T-helper 1 cell treated with Interleukin-12 subunit alpha and Interleukin-12 subunit beta and Interleukin-4 antibody, amounts not matched to agents 30 μg/mL and 1 μg/mL, for 36 hours (primary cell): Measurements from ENCODE around the gene CCDC167.

Experiments used
- H3K27ac Mint-ChIP-seq: one replicate; pipeline ENCODE4 v1.8.0; 2021; ENCODE audit warnings: mild to moderate bottlenecking, mixed read lengths
- H3K27me3 Mint-ChIP-seq: one replicate; pipeline ENCODE4 v1.8.0; 2021; ENCODE audit warnings: low read depth, mixed read lengths
- H3K36me3 Mint-ChIP-seq: one replicate; pipeline ENCODE4 v1.8.0; 2021; ENCODE audit warnings: low read depth, mixed read lengths
- H3K4me1 Mint-ChIP-seq: one replicate; pipeline ENCODE4 v1.8.0; 2021; ENCODE audit warnings: low read depth, mixed read lengths
- H3K4me3 Mint-ChIP-seq: one replicate; pipeline ENCODE4 v1.8.0; 2021; ENCODE audit warnings: mild to moderate bottlenecking, moderate library complexity, mixed read lengths
- H3K9me3 Mint-ChIP-seq: one replicate; pipeline ENCODE4 v1.8.0; 2021; ENCODE audit warnings: mixed read lengths

CCDC167 gene

DNA sequence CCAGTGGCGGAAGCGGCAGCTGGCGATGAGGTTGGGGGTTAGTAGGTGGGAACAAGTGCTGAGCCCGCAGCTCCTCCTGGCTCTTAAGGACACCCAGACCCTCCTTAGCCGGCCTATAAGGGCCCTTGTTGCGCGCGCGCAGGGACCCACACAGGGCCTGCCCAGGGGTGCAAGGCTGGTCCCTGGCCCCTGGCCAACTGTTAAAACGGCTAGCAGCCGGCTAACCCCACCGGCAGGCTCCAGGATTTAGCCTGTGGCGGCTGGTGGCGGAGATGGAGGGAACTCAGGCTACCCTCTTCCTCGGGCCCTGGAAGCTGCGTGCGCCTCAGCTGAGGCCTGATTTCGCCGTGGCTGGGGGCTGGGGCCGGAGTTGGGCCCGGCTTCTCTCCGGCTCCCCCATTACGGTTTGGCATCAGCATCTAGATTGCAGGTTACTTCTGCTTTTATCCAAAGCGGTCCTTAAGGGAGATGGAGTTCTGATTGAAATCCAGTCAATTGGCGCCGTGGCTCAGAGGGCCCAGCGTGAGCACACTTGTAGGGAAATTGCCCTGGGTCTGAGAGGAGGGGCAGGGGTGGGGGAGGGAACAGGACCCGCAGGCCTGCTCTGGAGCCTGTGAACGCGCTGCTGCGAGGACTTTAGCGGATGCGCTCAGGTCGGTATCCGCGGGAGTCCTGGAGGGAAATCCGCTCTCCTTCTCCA is 36.9 kb upstream of the CCDC167 start:
- Mint-ChIP-seq H3K36me3 (no peaks in the 10 kb centered on the region), H3K4me3 (no peak overlapping the region), H3K4me1 (peaks cover 3% of the 10 kb centered on the region), H3K27me3 (peaks cover 55% of the 10 kb centered on the region), H3K27ac (no peak overlapping the region), H3K9me3 (no peaks in the 10 kb centered on the region)

DNA sequence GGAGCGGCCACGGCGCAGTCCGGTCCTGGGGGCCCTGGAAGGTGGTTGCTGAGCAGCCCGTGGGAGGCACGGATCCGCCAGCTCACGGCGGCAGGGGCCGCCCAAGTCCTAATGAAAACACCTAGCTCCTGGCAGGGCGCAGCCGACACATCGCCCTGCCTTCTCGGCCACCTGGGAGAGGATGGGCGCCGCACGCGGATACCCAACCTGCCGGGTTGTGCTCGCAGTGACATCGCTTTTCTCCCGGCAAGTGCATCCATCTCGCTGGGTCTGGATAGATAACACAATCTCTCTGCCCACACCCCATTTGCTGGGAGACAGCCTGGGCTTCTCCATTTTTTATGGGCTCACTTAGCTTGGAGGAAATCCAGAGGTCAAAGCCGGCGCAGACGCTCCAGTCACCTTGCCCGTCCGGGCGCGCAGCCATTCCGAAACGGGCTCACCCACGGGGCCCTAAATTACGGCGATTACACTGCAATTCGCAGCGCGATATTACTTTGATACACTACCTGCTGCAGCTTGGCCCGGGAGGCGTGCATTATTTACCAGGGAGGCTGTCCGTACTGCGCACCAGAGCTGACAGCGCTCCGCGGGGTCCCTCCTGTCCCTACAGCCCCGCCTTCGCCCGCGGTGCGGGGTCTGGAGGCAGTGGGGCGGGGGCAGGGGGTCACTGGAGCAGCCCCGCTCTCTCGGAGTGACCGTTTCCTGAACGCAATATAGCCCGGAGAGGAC is 36.2 kb upstream of the CCDC167 start:
- peaks cover 3% of the 10 kb centered on the region for H3K4me1 Mint-ChIP-seq
- no peaks in the 10 kb centered on the region for H3K36me3 Mint-ChIP-seq
- no peak overlapping the region for H3K27ac Mint-ChIP-seq
- H3K27me3 Mint-ChIP-seq, result peaks cover 61% of the 10 kb centered on the region
- H3K4me3 Mint-ChIP-seq, result no peak overlapping the region
- H3K9me3 Mint-ChIP-seq, result no peaks in the 10 kb centered on the region

DNA sequence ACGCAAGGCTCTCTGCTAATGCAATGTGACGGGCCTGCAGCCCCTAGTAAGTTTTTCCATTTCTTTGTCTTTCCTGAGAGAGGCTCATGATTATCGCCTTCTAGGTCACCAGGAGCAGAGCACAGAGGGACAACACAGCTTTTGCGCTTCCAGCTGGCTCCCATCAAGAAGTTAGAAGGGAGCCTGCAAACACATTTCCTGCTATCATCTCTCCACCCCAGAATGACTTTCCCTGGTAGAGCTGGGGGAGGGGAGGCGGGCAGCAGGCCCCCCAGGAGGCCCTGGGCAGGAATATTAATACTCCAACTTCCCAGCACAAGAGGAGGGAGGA is 35.7 kb upstream of the CCDC167 start:
- no peaks in the 10 kb centered on the region for H3K36me3 Mint-ChIP-seq
- peaks cover 66% of the 10 kb centered on the region for H3K27me3 Mint-ChIP-seq
- H3K27ac Mint-ChIP-seq, result no peak overlapping the region
- H3K4me3 Mint-ChIP-seq, result no peak overlapping the region
- H3K4me1 Mint-ChIP-seq, result peaks cover 3% of the 10 kb centered on the region
- H3K9me3 Mint-ChIP-seq, result no peaks in the 10 kb centered on the region

DNA sequence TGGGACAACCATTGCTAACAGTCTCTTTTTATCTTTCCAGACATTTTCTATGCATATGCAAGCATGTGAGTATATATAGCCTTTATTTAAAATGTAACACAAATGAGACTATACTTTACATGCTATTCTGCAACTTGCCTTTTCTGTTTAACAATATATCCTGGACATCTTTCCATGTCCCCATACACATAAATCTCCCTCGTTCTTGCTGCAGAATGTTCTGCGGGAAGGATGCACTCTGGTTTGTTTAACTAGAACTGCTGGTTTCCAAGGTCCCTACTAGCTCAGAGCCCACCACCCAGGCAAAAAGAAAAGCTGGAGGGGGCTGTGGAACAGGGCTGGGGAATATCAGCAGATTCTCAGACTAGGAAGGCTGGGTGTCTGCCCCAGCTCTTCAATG is 35.2 kb upstream of the CCDC167 start:
- Mint-ChIP-seq H3K27me3 (peaks cover 69% of the 10 kb centered on the region), H3K9me3 (no peaks in the 10 kb centered on the region), H3K27ac (no peak overlapping the region), H3K4me3 (no peak overlapping the region), H3K4me1 (peaks cover 3% of the 10 kb centered on the region), H3K36me3 (no peaks in the 10 kb centered on the region)

DNA sequence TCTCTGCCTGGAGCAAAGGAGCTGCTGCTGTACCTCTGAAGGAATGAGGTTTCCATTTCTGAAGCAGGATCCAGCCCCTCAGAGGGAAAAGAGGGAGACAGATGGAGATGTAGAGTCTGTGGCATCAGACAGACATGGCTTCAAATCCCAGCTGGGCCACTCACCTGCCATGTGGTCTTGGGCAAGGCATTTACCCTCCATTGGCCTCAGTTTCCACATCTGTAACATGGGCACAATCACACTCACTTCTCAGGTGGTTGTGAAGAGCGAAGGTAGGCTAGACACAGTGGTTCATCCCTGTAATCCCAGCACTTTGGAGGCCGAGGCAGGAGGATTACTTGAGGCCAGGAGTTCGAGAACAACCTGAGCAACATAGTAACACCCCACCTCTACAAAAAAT is 32.4 kb upstream of the CCDC167 start:
- Mint-ChIP-seq H3K4me1 (peaks cover 1% of the 10 kb centered on the region), H3K4me3 (no peak overlapping the region), H3K27me3 (peaks cover 63% of the 10 kb centered on the region), H3K27ac (no peak overlapping the region), H3K9me3 (no peaks in the 10 kb centered on the region), H3K36me3 (no peaks in the 10 kb centered on the region)

DNA sequence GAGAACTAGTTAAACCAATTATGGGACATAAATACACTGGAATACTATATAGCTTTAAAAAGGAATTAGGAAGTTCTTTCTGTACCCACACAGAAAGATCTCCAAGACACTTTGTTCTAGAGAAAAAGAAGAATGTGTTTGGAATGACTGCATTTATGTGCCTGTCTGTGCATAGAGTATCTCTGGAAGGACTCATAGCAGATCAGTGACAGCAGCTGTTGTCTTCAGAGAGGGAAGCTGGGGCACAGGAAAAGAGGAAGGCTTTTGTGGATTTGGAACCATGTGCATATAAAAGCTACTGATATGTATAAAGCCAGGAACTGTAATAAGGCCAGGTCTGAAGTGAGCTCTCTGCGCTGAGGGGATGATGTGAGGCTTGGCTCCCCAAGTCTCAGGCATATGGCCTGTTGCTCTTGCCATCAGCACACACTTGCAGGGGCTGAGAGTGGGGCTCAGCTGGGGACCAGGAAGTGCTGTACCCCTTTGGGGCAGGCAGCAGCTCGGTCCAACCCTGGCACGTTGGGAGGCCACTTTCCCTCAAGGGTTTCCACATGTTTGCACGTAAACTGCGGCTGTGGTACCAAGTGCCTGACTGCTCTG is 31.8 kb upstream of the CCDC167 start:
- H3K27ac Mint-ChIP-seq, result no peak overlapping the region
- H3K4me3 Mint-ChIP-seq, result no peak overlapping the region
- no peaks in the 10 kb centered on the region for H3K36me3 Mint-ChIP-seq
- no peaks in the 10 kb centered on the region for H3K9me3 Mint-ChIP-seq
- peaks cover 66% of the 10 kb centered on the region for H3K27me3 Mint-ChIP-seq
- H3K4me1 Mint-ChIP-seq, result peaks cover 4% of the 10 kb centered on the region

DNA sequence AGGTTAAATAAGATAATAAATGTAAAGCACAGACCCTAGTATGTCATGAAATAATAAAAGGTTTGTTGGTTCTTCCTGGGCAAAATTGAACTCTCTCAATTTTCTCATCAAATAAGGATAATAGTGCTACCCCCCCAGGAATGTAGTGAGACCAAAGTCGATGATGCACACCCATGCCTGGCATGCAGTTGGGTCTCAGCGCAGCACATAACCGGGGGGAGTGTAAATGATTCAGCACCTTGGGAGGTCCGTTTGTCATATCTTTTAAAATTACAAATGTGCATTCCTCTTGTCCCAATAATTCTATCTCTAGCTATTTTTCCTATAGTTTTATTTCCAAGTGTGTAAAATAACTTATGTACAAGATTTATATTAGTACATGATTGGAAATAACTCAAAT is 31.3 kb upstream of the CCDC167 start:
- no peak overlapping the region for H3K27ac Mint-ChIP-seq
- no peaks in the 10 kb centered on the region for H3K9me3 Mint-ChIP-seq
- no peaks in the 10 kb centered on the region for H3K36me3 Mint-ChIP-seq
- H3K4me3 Mint-ChIP-seq, result no peak overlapping the region
- H3K27me3 Mint-ChIP-seq, result peaks cover 66% of the 10 kb centered on the region
- H3K4me1 Mint-ChIP-seq, result peaks cover 4% of the 10 kb centered on the region

DNA sequence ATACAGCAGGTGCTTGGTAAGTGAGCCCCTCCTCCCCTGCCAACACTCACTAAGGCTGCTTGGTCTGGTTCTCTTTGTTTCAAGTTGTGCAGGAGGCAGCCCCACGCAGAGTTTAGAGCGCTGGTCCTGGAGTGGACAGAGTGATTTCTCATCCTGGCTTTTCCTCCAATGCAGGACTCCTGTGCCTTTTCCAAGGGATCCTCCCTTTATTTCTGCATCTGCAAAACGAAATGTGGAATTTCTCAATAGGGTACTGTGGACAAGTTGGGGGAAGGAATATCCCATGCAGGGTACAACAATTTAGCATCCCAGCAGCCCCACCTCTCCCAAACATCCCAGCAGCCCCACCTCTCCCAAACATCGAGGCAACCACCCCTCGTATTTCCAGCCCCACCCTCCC is 30.6 kb upstream of the CCDC167 start:
- no peaks in the 10 kb centered on the region for H3K9me3 Mint-ChIP-seq
- H3K27ac Mint-ChIP-seq, result no peak overlapping the region
- H3K27me3 Mint-ChIP-seq, result peaks cover 59% of the 10 kb centered on the region
- H3K4me1 Mint-ChIP-seq, result peaks cover 3% of the 10 kb centered on the region
- no peaks in the 10 kb centered on the region for H3K36me3 Mint-ChIP-seq
- H3K4me3 Mint-ChIP-seq, result no peak overlapping the region

DNA sequence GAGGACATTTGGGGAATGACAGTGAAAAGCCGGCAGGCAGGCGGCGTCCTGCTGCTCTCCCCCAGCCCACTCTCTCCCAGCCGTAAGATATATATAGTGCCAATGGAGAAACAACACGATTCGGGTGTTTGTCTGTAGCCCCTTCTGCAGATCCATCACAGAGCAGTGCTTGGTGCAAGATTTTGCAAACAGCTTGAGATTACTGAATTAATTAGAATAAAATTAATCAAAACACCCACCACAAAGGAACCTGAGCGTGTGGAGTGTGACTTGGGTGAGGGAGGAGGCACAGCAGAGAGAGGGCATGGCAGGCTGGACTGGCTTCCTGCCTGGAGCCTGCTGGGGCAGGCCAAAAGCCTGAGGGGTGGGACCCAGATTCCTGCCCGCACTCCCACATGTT is 28.8 kb upstream of the CCDC167 start:
- H3K27ac Mint-ChIP-seq, result no peak overlapping the region
- H3K4me3 Mint-ChIP-seq, result no peak overlapping the region
- H3K36me3 Mint-ChIP-seq, result no peaks in the 10 kb centered on the region
- H3K4me1 Mint-ChIP-seq, result peaks cover 3% of the 10 kb centered on the region
- peaks cover 42% of the 10 kb centered on the region for H3K27me3 Mint-ChIP-seq
- no peaks in the 10 kb centered on the region for H3K9me3 Mint-ChIP-seq

DNA sequence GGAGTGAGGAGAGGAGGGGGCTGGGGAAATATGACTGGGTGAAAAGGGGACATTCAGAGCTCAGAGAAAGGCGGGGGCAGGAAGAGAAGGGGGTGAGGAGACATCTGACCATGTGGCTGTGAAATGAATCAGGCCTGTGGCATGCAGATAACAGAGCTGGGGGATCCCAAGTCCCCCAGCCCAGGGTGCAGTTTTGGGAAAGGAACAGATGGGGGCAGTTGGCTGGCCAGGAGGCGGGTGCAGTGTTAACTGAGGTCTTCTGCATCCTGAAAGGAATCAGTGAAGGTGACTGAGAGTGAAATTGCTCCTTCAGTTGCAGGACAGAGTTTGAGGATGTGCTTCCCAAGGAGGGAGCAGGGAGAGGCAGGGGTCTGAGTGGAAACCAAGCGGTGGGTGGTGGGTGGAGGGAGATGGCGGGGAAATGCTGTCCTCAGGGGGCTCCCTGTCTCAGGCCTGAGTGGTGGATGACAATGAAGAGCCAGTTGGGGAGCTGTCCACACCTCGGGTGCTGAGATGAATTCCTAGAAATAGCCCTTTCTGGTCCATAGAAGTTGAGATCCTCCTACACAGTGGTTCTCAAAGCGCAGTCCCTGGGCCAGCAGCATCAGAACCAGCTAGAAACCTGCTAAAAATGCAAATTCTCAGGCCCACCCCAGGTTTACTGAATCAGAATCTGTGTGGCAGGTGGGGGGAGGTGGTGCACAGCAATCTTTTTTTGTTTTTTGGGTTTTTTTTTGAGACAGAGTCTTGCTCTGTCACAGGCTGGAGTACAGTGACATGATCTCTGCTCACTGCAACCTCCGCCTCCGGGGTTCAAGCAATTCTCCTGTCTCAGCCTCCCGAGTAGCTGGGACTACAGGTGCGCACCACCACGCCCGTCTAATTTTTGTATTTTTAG is 26.0 kb upstream of the CCDC167 start:
- Mint-ChIP-seq H3K4me1 (peaks cover 3% of the 10 kb centered on the region), H3K9me3 (no peaks in the 10 kb centered on the region), H3K27me3 (peaks cover 17% of the 10 kb centered on the region), H3K36me3 (no peaks in the 10 kb centered on the region), H3K4me3 (no peak overlapping the region), H3K27ac (no peak overlapping the region)

DNA sequence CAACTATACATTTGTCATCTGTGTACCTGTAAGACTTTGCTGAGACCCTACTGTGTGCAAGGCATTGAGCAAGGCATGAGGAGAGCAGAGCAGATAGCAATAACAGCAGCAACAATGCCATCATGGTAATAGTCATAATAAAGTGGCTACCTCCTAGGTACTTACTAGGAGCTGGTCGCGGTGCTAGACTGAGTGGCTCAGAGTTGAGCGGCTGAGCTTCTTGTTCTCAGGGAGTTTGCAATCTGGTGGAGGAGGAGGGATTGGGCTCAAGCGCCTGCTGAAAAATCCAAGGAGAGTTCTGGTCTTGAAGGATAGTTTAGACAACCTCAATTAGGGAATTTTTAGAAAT is 25.3 kb upstream of the CCDC167 start:
- H3K4me1 Mint-ChIP-seq, result peaks cover 3% of the 10 kb centered on the region

DNA sequence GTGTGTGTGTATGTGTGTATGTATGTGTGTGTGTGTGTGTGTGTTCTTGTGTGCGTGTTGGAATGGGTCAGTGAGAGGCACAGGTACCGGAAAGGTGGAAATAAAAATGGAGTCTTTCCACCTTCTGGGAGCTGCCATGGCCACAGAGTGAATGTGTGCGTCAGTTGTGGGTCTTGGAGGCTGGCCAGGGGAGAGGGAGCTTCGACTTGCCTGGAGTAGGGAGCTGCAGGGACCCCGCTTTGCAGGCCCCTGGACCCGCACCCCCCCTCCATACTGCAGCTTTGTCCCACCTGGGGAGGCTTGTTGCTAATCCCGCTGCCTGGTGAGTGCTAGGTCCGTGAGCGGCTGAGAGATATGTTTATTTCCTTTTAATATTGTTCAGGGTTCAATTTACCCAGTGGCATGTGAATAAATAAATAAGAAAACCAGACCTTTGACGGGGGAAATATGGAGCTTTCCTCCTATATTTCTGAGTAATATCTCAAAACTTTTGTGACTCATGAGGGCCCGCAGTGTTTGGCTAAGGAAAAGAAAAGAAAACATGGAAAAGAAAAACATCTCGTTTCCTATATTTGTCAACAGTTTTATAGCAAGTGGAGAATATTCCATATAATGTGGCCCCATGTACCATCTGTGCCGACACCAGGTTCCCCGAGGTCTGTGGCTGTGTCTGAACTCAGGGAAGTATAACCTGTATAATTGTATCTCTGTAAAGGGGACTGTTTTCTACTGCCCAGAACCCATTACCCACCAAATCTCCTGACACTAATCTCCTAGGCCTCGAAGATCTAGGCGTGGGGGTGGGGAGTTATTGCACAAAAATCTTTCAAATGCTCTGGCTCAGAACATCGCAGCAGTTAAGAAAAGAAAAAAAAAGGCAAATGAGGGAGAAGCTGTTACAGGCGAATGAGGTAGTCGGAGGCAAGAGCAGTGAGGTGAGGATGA is 24.6 kb upstream of the CCDC167 start:
- Mint-ChIP-seq H3K36me3 (no peaks in the 10 kb centered on the region), H3K27ac (no peak overlapping the region), H3K27me3 (peaks cover 12% of the 10 kb centered on the region), H3K4me1 (peaks cover 3% of the 10 kb centered on the region), H3K9me3 (no peaks in the 10 kb centered on the region), H3K4me3 (no peak overlapping the region)

More for the DNA sequence above, 25.3 kb upstream of the CCDC167 start:
- no peaks in the 10 kb centered on the region for H3K9me3 Mint-ChIP-seq
- H3K27ac Mint-ChIP-seq, result no peak overlapping the region
- no peaks in the 10 kb centered on the region for H3K36me3 Mint-ChIP-seq
- no peak overlapping the region for H3K4me3 Mint-ChIP-seq
- peaks cover 12% of the 10 kb centered on the region for H3K27me3 Mint-ChIP-seq

DNA sequence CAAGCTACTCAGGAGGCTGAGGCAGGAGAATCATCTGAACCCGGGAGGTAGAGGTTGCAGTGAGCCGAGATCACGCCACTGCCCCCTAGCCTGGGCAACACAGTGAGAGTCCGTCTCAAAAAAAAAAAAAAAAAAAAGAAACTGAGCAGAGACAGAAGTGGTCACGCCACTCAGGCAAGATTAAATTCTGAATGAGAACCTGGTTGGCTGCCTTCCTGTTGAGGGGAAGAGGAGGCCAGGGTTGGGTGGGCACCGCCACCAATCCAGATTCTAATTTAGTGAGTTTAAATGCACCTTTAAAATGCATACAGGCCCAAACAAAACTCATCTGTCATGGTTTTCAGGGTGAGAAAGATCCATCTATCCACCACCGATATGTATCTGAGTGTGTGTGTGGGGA is 23.7 kb upstream of the CCDC167 start:
- Mint-ChIP-seq H3K36me3 (no peaks in the 10 kb centered on the region), H3K4me1 (peaks cover 11% of the 10 kb centered on the region), H3K27me3 (peaks cover 12% of the 10 kb centered on the region), H3K27ac (no peak overlapping the region), H3K4me3 (no peak overlapping the region), H3K9me3 (no peaks in the 10 kb centered on the region)

DNA sequence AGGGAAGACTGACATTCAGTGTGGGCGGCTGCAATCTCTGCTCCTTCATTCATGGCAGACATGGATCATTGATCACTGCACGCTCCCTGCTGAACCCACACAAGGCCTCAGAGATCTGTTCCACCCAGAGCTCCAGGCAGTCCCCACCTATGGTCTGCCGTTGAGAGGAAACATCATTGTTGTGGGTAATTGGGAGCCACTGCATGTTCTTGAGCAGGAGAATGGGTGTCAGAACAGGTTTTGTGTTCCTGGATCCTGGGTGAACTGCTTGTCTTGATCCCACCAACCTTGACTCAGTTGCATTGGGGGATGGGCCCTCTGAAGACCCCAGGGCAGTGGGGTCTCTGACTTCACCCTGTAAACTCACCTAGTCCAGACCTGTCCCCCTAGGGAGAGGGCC is 23.1 kb upstream of the CCDC167 start:
- no peaks in the 10 kb centered on the region for H3K36me3 Mint-ChIP-seq
- H3K4me3 Mint-ChIP-seq, result no peak overlapping the region
- H3K9me3 Mint-ChIP-seq, result no peaks in the 10 kb centered on the region
- no peak overlapping the region for H3K27ac Mint-ChIP-seq
- peaks cover 12% of the 10 kb centered on the region for H3K27me3 Mint-ChIP-seq
- H3K4me1 Mint-ChIP-seq, result peaks cover 16% of the 10 kb centered on the region
